Neural progenitor cell (in vitro differentiated cells): Measurements from ENCODE around the gene TMEM260.
A peak's percentile ranks its signal among the peaks of the same experiment; 100 is the strongest.

ENCODE experiments used
- CTCF ChIP-seq: fragments of 200-600 bp; sonication (generic); IDR thresholded peaks from 2 replicates; pipeline ENCODE4 v1.5.1; 2017; ENCODE audit warnings: antibody characterized with exemption, mild to moderate bottlenecking
- EZH2 ChIP-seq: fragments of 200-600 bp; sonication (generic); IDR thresholded peaks from 2 replicates; pipeline ENCODE4 v1.6.1; 2017; ENCODE audit warnings: antibody characterized with exemption, mild to moderate bottlenecking, moderate library complexity
- EZH2phosphoT487 ChIP-seq: fragments of 200-600 bp; sonication (generic); IDR thresholded peaks from 2 replicates; pipeline ENCODE4 v1.6.1; 2017; ENCODE audit warnings: antibody characterized with exemption

GRCh38 chr14:56590535-56590960, 10.9 kb downstream of the TMEM260 start:
- TF ChIP-seq CTCF (peak; percentile 37), EZH2phosphoT487 (no peak), EZH2 (no peak)
